OCI-LY7 (cell line): Measurements from ENCODE around the gene TIMM23. TPM values are rescaled to one million over a fixed set of nuclear protein-coding genes. Genes with fewer than 3 reads are reported as not detected.

Source experiments
- BruUV-seq: library from RNA; stranded (reverse); fragments of 400-500 nt; replicated peaks from 2 replicates; lab custom pipeline; 2021; lab: Mats Ljungman, UMichigan
- CTCF ChIA-PET: fragments of 300-600 bp; sonication (Branson Sonifier 250); formaldehyde crosslinking; loops from one replicate; lab custom pipeline; 2022; ENCODE audit warnings: antibody characterized with exemption; ENCODE audit not compliant: unreplicated experiment; lab: Charles Lee
- POLR2A ChIA-PET: fragments of 300-600 bp; sonication (Branson Sonifier 250); formaldehyde crosslinking; loops from one replicate; lab custom pipeline; 2022; ENCODE audit warnings: antibody characterized with exemption; lab: Charles Lee
- DNase-seq: peaks from one replicate; pipeline ENCODE4 v3.0.0-alpha.2; 2015; ENCODE audit warnings: low spot score
- H2AFZ ChIP-seq: fragments of 200-600 bp; sonication (generic), shearing (Covaris generic); 2 replicates; pipeline ENCODE4 v1.6.1; 2014; ENCODE audit warnings: mild to moderate bottlenecking, antibody characterized with exemption, low read length, moderate library complexity
- H3K27ac ChIP-seq: fragments of 200-600 bp; sonication (generic); 2 replicates; pipeline ENCODE4 v1.5.1; 2014; ENCODE audit warnings: mixed run types, low read depth, mild to moderate bottlenecking, moderate library complexity, low read length, inconsistent platforms; ENCODE audit not compliant: poor library complexity, severe bottlenecking
- H3K36me3 ChIP-seq: fragments of 200-600 bp; sonication (generic); 2 replicates; pipeline ENCODE4 v1.6.1; 2014; ENCODE audit warnings: mild to moderate bottlenecking, antibody characterized with exemption, low read length, moderate library complexity, mixed read lengths; ENCODE audit not compliant: insufficient read depth
- H3K4me1 ChIP-seq: fragments of 200-600 bp; sonication (generic); 2 replicates; pipeline ENCODE4 v1.5.1; 2014; ENCODE audit warnings: mild to moderate bottlenecking, low read length; ENCODE audit not compliant: insufficient read depth, poor library complexity, severe bottlenecking
- H3K4me2 ChIP-seq: fragments of 200-600 bp; sonication (generic); 2 replicates; pipeline ENCODE4 v1.6.1; 2014; ENCODE audit warnings: mild to moderate bottlenecking, low read length
- H3K4me3 ChIP-seq: fragments of 200-600 bp; sonication (generic); 2 replicates; pipeline ENCODE4 v1.5.1; 2014; ENCODE audit warnings: mild to moderate bottlenecking, low read depth, low read length; ENCODE audit not compliant: poor library complexity, severe bottlenecking
- H3K79me2 ChIP-seq: fragments of 200-600 bp; sonication (generic); 2 replicates; pipeline ENCODE4 v1.6.1; 2016; ENCODE audit warnings: low read depth, mild to moderate bottlenecking, low read length, moderate library complexity, mixed read lengths; ENCODE audit not compliant: insufficient read depth
- H3K9me2 ChIP-seq: fragments of 200-600 bp; sonication (generic); 2 replicates; pipeline ENCODE4 v1.6.1; 2016; ENCODE audit warnings: mild to moderate bottlenecking, low read length, mixed read lengths; ENCODE audit not compliant: insufficient read depth
- H3K9me3 ChIP-seq: fragments of 200-600 bp; sonication (generic); 2 replicates; pipeline ENCODE4 v1.6.1; 2014; ENCODE audit warnings: mild to moderate bottlenecking, mixed run types, low read length, mixed read lengths
- H4K20me1 ChIP-seq: fragments of 200-600 bp; sonication (generic); 2 replicates; pipeline ENCODE4 v1.6.1; 2014; ENCODE audit warnings: mild to moderate bottlenecking, antibody characterized with exemption, low read length, moderate library complexity, mixed read lengths; ENCODE audit not compliant: insufficient read depth
- CTCF ChIP-seq: fragments of 200-600 bp; sonication (generic); conservative IDR thresholded peaks from 2 replicates; pipeline ENCODE4 v1.5.1; 2014; ENCODE audit warnings: mild to moderate bottlenecking, antibody characterized with exemption, low read length, moderate library complexity, mixed read lengths
- EZH2phosphoT487 ChIP-seq: fragments of 200-600 bp; sonication (generic); IDR thresholded peaks from 2 replicates; pipeline ENCODE4 v1.6.1; 2018; ENCODE audit warnings: low read depth, borderline replicate concordance, mild to moderate bottlenecking, mixed run types, antibody characterized with exemption, low read length, moderate library complexity, mixed read lengths
- intact Hi-C: fragments of 100-400 bp; cut with micrococcal nuclease; formaldehyde crosslinking; loops from one replicate; pipeline ENCODE4 v1.10.0; 2022; ENCODE audit not compliant: unreplicated experiment
- total RNA-seq, 2 experiments: library from RNA; depleted of rRNA in 1 of 2; stranded (reverse); fragments of >200 nt in 1 of 2; shearing (Covaris generic) in 1 of 2; gene quantifications; 2 replicates each; pipeline ENCODE4 v1.2.3, GENCODE V29; 2014 to 2022

Gene TIMM23
- total RNA-seq, 2 experiments from 2014 or later = 50.5 to 59.1 TPM

- intact Hi-C loops = no loop called here
Measured at GRCh38 chr10:46005383-46005782, 33.1 kb downstream of the TIMM23 start.

GRCh38 chr10:46006219-46006618 lies 33.9 kb downstream of the TIMM23 start:
- Histone ChIP-seq H3K27ac (no peak overlapping the region), H2AFZ (no peak overlapping the region), H3K4me2 (no peak overlapping the region), H3K4me1 (no peaks in the 10 kb centered on the region), H3K4me3 (no peak overlapping the region), H3K36me3 (peaks cover 100% of the 10 kb centered on the region), H3K79me2 (no peaks in the 10 kb centered on the region), H3K9me3 (no peaks in the 10 kb centered on the region), H3K9me2 (no peaks in the 10 kb centered on the region), H4K20me1 (no peaks in the 10 kb centered on the region)
- CTCF ChIA-PET = no interaction called here
- no peak for DNase-seq
- intact Hi-C loops = no loop called here
- no TSS peak for BruUV-seq
- TF ChIP-seq EZH2phosphoT487 = no peak
- TF ChIP-seq CTCF = no peak
- POLR2A ChIA-PET = interaction anchor here (0.6 to 3.1 kb wide), 2 partner anchors 14 to 620 kb away, joined by 3 to 11 read pairs; no protein-coding TSS in a partner anchor

More at GRCh38 chr10:46005383-46005782, 33.1 kb downstream of the TIMM23 start:
- H3K9me2 ChIP-seq = no peaks in the 10 kb centered on the region
- POLR2A ChIA-PET = interaction anchor here (0.7 to 3.1 kb wide), 3 partner anchors 10 to 19 kb away, joined by 3 to 11 read pairs (median 3); no protein-coding TSS in a partner anchor
- no peak for DNase-seq
- CTCF ChIA-PET = no interaction called here
- no peaks in the 10 kb centered on the region for H3K4me1 ChIP-seq
- no peak overlapping the region for H3K27ac ChIP-seq
- H4K20me1 ChIP-seq = no peaks in the 10 kb centered on the region
- H3K4me2 ChIP-seq = no peak overlapping the region
- no peak overlapping the region for H3K4me3 ChIP-seq
- no peak overlapping the region for H2AFZ ChIP-seq
- no peaks in the 10 kb centered on the region for H3K79me2 ChIP-seq
- TF ChIP-seq EZH2phosphoT487 (no peak), CTCF (no peak)
- H3K9me3 ChIP-seq = no peaks in the 10 kb centered on the region
- peaks cover 100% of the 10 kb centered on the region for H3K36me3 ChIP-seq
- TSS peak; percentile 69 for BruUV-seq

GRCh38 chr10:46012746-46013145 lies 40.5 kb downstream of the TIMM23 start:
- intact Hi-C loops = no loop called here
- Histone ChIP-seq H3K4me3 (no peak overlapping the region), H2AFZ (no peak overlapping the region), H4K20me1 (no peaks in the 10 kb centered on the region), H3K9me3 (no peaks in the 10 kb centered on the region), H3K79me2 (peaks cover 26% of the 10 kb centered on the region), H3K4me1 (no peaks in the 10 kb centered on the region), H3K36me3 (peaks cover 99% of the 10 kb centered on the region), H3K27ac (no peak overlapping the region), H3K4me2 (no peak overlapping the region), H3K9me2 (no peaks in the 10 kb centered on the region)
- ChIA-PET POLR2A (interaction anchor here (0.7 kb wide), 1 partner anchor 9 kb away, joined by 4 read pairs; no protein-coding TSS in a partner anchor), CTCF (no interaction called here)
- BruUV-seq = no TSS peak
- DNase-seq = no peak
- TF ChIP-seq CTCF = no peak
